ENCODE results near the gene PTX3. TPM values are rescaled to one million over a fixed set of nuclear protein-coding genes. Genes with fewer than 3 reads are reported as not detected.

PTX3 gene
- total RNA-seq, 1 donor from 2014 or later, result 31.1 TPM

- Histone ChIP-seq H3K4me3 (ENCODE audit: low read depth, low read length) (no peak overlapping the region), H3K27me3 (ENCODE audit: control insufficient read depth, insufficient read depth, low read length) (no peaks in the 10 kb centered on the region), H3K36me3 (ENCODE audit: control insufficient read depth, insufficient read depth, low read length) (no peaks in the 10 kb centered on the region)
- no peak for TF ChIP-seq CTCF (IDR thresholded peaks at IDR 0.05; ENCODE audit: insufficient read depth, low read length, poor library complexity, severe bottlenecking)
- DNase-seq (ENCODE audit: low read depth), result no peak
These were observed 20.1 kb upstream of the PTX3 start for GRCh38 chr3:157416347-157417087.

DNA sequence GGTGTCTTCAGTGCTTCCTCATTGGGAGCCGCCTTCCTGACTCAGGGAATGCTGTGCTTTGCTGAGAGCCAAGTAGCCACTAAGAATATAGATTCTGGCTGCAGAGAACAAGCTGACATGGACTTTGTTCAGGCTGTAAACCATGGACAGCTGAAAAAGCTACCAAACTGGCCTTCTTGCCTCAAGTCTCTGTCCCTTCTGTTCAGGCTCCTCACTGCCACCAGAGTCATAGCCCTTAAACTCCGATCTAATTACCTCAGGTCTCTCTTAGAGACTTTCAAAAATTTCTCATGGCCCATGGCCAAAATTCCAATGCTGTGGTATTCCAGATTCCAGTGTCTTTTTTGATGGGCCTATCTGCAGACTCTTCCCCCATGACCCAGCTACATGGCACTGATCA, 19.4 kb upstream of the PTX3 start:
- Histone ChIP-seq H3K27me3 (ENCODE audit: control insufficient read depth, insufficient read depth, low read length) (no peaks in the 10 kb centered on the region), H3K4me3 (ENCODE audit: low read depth, low read length) (no peak overlapping the region), H3K36me3 (ENCODE audit: control insufficient read depth, insufficient read depth, low read length) (no peaks in the 10 kb centered on the region)
- TF ChIP-seq CTCF (IDR thresholded peaks at IDR 0.05; ENCODE audit: insufficient read depth, low read length, poor library complexity, severe bottlenecking), result no peak
- DNase-seq (ENCODE audit: low read depth), result no peak

DNA sequence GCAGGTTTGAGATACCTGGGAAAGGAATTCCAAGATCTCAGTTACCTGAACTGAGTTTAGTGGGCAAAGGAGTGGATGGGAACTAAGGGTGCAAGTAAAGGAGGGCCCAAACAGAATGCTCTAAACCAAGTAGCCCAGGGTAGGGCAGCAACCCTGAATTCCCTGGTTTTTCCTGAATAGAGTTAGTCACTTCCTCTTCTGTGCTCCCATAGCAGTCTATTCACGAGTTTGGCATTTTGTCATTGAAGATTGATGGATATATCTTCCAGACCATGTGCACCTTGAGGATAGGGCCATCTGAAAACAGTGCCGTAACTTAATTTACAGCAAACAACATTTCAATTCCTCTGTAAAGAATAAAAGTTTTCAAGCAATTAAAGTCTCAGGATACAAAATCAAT, 18.5 kb upstream of the PTX3 start:
- H3K27me3 ChIP-seq (ENCODE audit: control insufficient read depth, insufficient read depth, low read length), result no peaks in the 10 kb centered on the region
- no peak overlapping the region for H3K4me3 ChIP-seq (ENCODE audit: low read depth, low read length)
- no peaks in the 10 kb centered on the region for H3K36me3 ChIP-seq (ENCODE audit: control insufficient read depth, insufficient read depth, low read length)
- TF ChIP-seq CTCF (IDR thresholded peaks at IDR 0.05; ENCODE audit: insufficient read depth, low read length, poor library complexity, severe bottlenecking), result no peak
- DNase-seq (ENCODE audit: low read depth), result no peak

GRCh38 chr3:157420606-157421130, 16.0 kb upstream of the PTX3 start:
- no peak for DNase-seq (ENCODE audit: low read depth)
- H3K4me3 ChIP-seq (ENCODE audit: low read depth, low read length), result no peak overlapping the region
- no peaks in the 10 kb centered on the region for H3K27me3 ChIP-seq (ENCODE audit: control insufficient read depth, insufficient read depth, low read length)
- no peaks in the 10 kb centered on the region for H3K36me3 ChIP-seq (ENCODE audit: control insufficient read depth, insufficient read depth, low read length)
- no peak for TF ChIP-seq CTCF (IDR thresholded peaks at IDR 0.05; ENCODE audit: insufficient read depth, low read length, poor library complexity, severe bottlenecking)

DNA sequence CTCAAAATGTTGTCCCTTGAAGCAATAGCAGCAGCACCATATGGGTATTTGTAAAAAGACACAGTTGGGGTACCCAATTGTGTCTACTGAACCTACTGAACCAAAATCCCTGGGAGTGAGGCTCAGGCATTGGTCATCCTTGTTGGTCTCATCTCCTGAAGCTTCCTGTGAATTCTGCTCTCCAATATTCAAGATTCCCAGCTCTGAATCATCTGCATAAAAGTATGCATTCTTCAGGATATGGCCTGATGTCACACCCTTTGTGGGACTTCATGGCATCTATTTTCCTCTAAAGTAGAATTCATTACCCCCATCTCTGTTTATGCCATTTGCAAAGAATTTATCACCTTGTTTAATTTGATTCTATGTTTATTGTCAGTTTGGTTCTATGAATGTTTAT, 13.3 kb upstream of the PTX3 start:
- no peak for DNase-seq (ENCODE audit: low read depth)
- H3K27me3 ChIP-seq (ENCODE audit: control insufficient read depth, insufficient read depth, low read length), result no peaks in the 10 kb centered on the region
- H3K4me3 ChIP-seq (ENCODE audit: low read depth, low read length), result no peak overlapping the region
- TF ChIP-seq CTCF (IDR thresholded peaks at IDR 0.05; ENCODE audit: insufficient read depth, low read length, poor library complexity, severe bottlenecking), result no peak
- H3K36me3 ChIP-seq (ENCODE audit: control insufficient read depth, insufficient read depth, low read length), result no peaks in the 10 kb centered on the region

DNA sequence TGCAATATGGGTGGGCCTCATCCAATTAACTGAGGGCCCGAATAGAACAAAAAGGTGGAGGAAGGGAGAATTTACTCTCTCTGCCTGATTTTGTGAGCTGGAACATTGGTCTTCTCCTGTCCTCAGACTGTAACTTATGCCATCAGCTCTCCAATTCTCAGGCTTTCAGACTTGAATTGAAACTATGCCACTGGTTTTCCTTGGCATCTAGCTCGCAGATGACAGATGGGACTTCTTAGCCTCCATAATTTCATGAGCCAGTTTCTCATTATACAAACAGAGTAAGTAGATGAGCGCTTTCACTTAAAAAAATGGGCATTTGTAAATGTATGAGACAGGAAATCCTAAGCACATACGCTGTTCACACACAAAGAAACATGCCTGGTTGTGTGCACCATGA, 8.7 kb upstream of the PTX3 start:
- TF ChIP-seq CTCF (IDR thresholded peaks at IDR 0.05; ENCODE audit: insufficient read depth, low read length, poor library complexity, severe bottlenecking), result no peak
- Histone ChIP-seq H3K4me3 (ENCODE audit: low read depth, low read length) (no peak overlapping the region), H3K36me3 (ENCODE audit: control insufficient read depth, insufficient read depth, low read length) (no peaks in the 10 kb centered on the region), H3K27me3 (ENCODE audit: control insufficient read depth, insufficient read depth, low read length) (no peaks in the 10 kb centered on the region)
- no peak for DNase-seq (ENCODE audit: low read depth)
